Kidney epithelial cell (primary cell): ENCODE data around the gene MAP3K15. TPM values are rescaled to one million over a fixed set of nuclear protein-coding genes. Genes with fewer than 3 reads are reported as not detected.
A peak's percentile ranks its signal among the peaks of the same experiment; 100 is the strongest.

Experiments used
- DNase-seq: peaks from one replicate; pipeline ENCODE4 v3.0.0-alpha.2; 2010; ENCODE audit warnings: low read depth
- H3K27me3 ChIP-seq: 2 replicates; pipeline ENCODE4 v1.6.0; 2011; ENCODE audit warnings: low read length; ENCODE audit not compliant: control insufficient read depth, insufficient read depth
- H3K36me3 ChIP-seq: 2 replicates; pipeline ENCODE4 v1.5.1; 2011; ENCODE audit warnings: low read length; ENCODE audit not compliant: control insufficient read depth, insufficient read depth
- H3K4me3 ChIP-seq: 2 replicates; pipeline ENCODE4 v1.5.1; 2011; ENCODE audit warnings: low read depth, mild to moderate bottlenecking, control low read depth, low read length
- CTCF ChIP-seq: IDR thresholded peaks from 2 replicates; pipeline ENCODE4 v1.5.1; 2011; ENCODE audit warnings: mild to moderate bottlenecking, moderate library complexity, low read length, control low read depth, inconsistent platforms; ENCODE audit not compliant: insufficient read depth, poor library complexity, severe bottlenecking
- total RNA-seq: library from RNA; depleted of rRNA; stranded (reverse); fragments of >200 nt; gene quantifications from 2 replicates; pipeline ENCODE4 v1.2.3, GENCODE V29; 2015

The MAP3K15 gene
- total RNA-seq, 1 donor from 2014 or later = 2.2 TPM

GRCh38 chrX:19388064-19388679, 127.1 kb downstream of the MAP3K15 start:
- DNase-seq = no peak
- H3K36me3 ChIP-seq = no peaks in the 10 kb centered on the region
- no peak overlapping the region for H3K4me3 ChIP-seq
- H3K27me3 ChIP-seq = no peaks in the 10 kb centered on the region
- no peak for TF ChIP-seq CTCF

- no peak for TF ChIP-seq CTCF
- Histone ChIP-seq H3K36me3 (no peaks in the 10 kb centered on the region), H3K27me3 (no peaks in the 10 kb centered on the region), H3K4me3 (no peak overlapping the region)
- no peak for DNase-seq
These were observed 128.6 kb downstream of the MAP3K15 start for GRCh38 chrX:19386679-19387078.

- Histone ChIP-seq H3K4me3 (no peak overlapping the region), H3K27me3 (no peaks in the 10 kb centered on the region), H3K36me3 (no peaks in the 10 kb centered on the region)
- no peak for DNase-seq
- TF ChIP-seq CTCF = peak; percentile 73
These were observed 132.7 kb downstream of the MAP3K15 start for GRCh38 chrX:19382555-19383145.

GRCh38 chrX:19381326-19381725, 134.0 kb downstream of the MAP3K15 start:
- no peak overlapping the region for H3K4me3 ChIP-seq
- no peaks in the 10 kb centered on the region for H3K27me3 ChIP-seq
- TF ChIP-seq CTCF = no peak
- DNase-seq = no peak
- H3K36me3 ChIP-seq = no peaks in the 10 kb centered on the region

- no peak for DNase-seq
- Histone ChIP-seq H3K27me3 (no peaks in the 10 kb centered on the region), H3K4me3 (no peak overlapping the region), H3K36me3 (no peaks in the 10 kb centered on the region)
- TF ChIP-seq CTCF = no peak
These were observed 137.5 kb downstream of the MAP3K15 start for GRCh38 chrX:19377799-19378198.

GRCh38 chrX:19375546-19375945, 139.8 kb downstream of the MAP3K15 start:
- no peak for TF ChIP-seq CTCF
- DNase-seq = no peak
- H3K36me3 ChIP-seq = no peaks in the 10 kb centered on the region
- no peaks in the 10 kb centered on the region for H3K27me3 ChIP-seq
- H3K4me3 ChIP-seq = no peak overlapping the region
